HG03520 (cell line): ENCODE data around the gene UBE2O.

Experiments used
- ATAC-seq: cut with Tn5 transposase; IDR thresholded peaks from one replicate; pipeline ENCODE4 v1.9.1; 2021; ENCODE audit warnings: mild to moderate bottlenecking, moderate library complexity; ENCODE audit not compliant: unreplicated experiment

UBE2O gene

GRCh38 chr17:76442341-76443338 is 10.3 kb downstream of the UBE2O start:
- no peak for ATAC-seq

- no peak for ATAC-seq
These were observed 11.1 kb downstream of the UBE2O start for GRCh38 chr17:76441686-76442340.

- ATAC-seq = no peak
These were observed 12.1 kb downstream of the UBE2O start for GRCh38 chr17:76440751-76441362.

DNA sequence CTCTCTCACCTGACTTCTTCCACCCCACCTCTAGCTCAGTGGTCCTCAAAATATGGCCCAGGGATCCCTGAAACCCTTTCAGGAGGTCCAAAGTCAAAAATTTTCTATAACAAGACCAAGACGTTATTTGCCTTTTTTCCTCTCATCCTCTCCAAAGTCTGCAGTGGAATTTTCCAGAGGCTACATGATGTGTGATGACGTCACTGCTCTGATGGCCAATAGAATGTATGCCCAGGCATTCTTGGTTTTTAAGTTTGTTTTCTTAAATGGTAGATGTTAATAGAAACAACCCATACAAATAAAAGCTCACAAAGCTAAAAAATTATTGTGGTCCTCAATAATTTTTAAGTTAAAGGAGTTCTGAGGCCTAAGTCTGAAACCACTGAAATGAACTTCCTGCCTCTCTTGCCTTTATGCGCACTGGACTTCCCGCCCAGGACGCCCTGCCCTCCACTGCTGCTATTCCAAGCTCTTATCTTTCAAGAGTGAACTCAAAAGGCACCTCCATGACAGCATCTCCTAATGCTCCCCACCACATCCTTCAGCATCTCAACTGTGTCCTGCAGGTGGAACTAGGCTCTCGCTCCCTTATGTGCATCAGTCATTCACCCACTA is 13.5 kb downstream of the UBE2O start:
- ATAC-seq = no peak

DNA sequence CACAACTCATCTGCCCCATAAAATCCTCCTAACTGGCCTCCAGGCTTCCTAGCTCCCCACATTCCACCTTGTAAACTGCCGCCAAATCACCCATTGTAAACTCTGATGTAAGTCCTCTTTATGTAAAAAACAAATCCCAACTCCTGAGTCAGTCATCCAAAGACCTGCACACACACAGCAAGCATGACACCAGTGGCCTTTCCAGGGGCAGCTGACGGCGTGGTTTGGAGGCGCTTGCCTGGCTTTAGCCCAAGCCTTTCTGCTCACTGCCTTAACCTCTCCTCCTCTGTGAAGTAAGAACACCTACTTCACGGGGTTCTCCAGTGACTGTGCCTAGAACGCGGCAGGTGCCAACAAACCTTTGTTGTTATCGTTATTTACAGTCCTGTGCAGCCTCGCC is 14.0 kb downstream of the UBE2O start:
- no peak for ATAC-seq

DNA sequence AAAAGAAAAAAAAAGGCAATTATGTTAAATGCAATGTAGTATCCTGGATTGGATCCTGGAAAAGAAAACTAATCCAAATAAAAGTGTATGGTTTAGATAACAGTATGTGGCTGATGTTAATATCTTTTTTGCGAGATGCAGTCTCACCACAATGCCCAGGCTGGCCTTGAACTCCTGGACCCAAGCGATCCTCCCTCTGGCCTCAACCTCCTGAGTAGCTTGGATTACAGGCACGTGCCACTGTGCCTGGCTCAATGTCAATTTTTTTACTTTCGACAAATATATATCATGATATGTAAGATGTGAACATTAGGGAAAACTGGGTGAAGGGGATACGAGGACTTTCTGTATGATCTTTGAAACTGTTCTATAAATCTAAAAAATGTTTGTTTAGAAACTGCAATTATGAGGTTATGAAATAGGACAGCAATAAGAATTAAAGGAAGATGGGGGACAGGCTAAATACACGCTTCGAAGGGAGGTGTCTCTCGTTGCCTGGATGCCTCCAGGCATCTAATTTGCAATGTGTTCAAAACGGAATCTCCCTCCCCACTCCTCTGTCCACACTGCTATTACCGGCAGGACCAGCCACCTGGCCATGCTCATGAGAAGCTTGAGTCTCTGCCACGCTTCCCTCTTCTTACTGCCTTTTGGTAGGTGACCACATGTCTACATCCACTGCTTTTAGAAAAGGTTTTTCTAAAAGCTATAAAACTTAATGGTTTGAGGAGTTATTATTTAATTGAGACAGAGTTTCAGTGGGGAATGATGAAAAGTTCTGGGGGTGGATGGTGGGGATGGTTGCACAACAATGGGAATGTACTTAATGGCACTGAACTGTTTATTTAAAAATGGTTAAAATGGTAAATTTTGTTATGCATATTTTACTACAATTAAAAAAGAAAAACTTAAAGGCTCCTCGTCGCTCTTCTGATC is 15.2 kb downstream of the UBE2O start:
- no peak for ATAC-seq

- ATAC-seq = no peak
These were observed 17.2 kb downstream of the UBE2O start for GRCh38 chr17:76435751-76436150.

- no peak for ATAC-seq
These were observed 18.1 kb downstream of the UBE2O start for GRCh38 chr17:76434870-76435269.

GRCh38 chr17:76433693-76434092 is 19.3 kb downstream of the UBE2O start:
- no peak for ATAC-seq

GRCh38 chr17:76432712-76433336 is 20.1 kb downstream of the UBE2O start:
- no peak for ATAC-seq

DNA sequence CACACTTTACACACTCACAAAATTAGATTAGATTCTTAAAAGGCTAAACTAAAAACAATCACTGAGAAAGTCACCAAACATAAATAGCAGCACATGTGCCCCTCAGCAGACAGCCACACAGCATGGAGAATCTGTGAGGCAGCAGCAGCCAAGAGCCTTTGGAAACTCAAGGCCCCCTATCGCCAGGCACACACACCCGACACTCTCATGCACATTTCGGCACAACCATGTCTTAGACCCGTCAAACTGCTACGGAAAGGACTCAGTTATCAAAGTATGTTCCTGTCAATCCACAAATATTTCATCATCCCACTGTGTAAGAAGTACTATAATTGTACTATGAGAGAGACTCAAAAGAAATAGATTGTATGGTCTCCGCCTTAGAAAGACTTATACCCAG is 20.9 kb downstream of the UBE2O start:
- ATAC-seq = no peak

DNA sequence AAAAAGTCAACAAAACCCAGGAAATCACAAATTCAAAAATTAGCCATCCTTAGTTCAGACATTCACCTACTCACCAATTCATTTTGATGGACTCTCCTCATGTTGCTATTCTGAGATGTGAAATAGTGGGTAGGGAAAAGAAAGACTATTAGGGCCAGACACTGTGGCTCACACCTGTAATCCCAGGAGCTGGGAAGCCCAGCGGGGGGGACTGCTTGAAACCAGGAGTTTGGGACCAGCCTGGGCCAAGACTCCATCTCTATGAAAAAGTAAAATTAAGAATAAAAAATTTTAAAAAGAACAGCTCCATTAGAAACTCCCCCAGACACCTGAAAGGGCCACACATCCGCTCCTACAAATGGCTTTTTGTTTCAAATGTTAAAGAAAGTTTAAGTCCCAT is 21.4 kb downstream of the UBE2O start:
- no peak for ATAC-seq

DNA sequence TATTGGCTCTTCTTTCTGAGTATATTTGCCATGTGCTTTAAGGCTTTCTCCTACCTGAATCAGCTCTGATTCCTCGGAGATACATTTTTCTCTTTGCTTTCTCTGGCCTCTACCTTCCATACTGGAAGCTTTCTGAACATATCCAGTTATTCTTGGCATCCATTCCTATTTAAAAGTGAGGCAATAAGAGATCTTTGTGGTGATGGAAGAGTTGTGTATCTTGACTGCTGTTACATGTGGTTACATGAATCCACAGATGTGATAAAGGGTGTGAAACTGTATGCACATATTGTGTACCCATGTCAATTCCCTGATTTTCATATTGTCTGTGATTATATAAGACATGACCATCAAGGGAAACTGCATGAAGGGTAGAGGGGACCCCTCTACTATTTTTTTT is 24.4 kb downstream of the UBE2O start:
- ATAC-seq = no peak

DNA sequence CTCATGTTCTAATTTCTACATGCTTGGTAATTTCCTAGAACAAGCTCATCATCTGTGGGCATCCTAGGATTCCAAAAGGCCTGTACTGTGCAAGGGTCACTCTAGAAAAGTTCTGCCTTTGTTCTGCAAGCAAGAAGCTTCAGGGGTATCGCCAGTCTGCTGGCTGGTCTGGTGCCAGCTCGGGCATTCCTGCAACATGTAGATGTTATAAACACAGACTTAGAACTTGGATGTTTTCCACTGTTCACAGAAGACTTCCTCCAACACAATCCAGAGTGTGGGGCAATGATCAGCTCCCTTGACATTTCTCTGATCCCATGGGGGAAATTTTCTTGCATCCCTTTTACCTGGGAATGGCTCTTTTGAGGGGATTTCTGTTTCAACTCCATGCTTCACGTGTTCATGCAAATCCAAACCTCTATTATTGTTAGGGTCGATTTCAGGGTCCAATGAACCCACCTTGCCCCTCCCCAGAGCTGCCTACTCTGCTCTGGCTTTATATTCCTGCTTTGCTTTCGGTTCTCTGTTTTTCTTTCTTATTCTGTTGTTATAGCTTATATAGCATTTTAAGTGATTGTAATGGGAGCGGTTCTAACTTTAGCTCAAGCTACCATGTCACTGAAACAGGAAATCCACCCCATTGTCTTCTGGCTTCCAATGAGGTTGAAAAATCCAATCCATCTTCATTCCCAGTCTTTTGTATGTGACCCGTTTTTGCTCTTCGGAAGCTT is 25.3 kb downstream of the UBE2O start:
- no peak for ATAC-seq

- ATAC-seq = no peak
These were observed 26.1 kb downstream of the UBE2O start for GRCh38 chr17:76426853-76427252.

DNA sequence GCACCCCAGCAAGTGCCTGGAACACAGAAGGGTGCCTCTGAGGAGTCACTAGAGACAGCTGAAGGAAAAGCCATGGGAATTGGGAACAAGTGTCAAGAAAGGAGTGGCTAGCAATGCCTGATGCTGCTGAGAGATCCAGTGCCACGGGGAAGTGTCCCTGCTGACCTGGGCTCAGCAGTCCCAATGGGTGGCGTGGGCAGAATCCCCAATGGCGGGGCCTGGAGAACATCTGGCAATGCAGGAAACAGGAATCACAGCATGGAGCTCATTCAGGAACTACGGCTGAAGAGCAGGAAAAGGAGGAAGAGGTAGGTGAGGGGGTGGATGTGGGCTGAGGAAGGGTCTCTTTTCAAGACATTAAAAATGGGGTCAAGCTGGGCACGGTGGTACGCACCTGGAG is 30.1 kb downstream of the UBE2O start:
- no peak for ATAC-seq

- no peak for ATAC-seq
These were observed 30.5 kb downstream of the UBE2O start for GRCh38 chr17:76422406-76422805.

DNA sequence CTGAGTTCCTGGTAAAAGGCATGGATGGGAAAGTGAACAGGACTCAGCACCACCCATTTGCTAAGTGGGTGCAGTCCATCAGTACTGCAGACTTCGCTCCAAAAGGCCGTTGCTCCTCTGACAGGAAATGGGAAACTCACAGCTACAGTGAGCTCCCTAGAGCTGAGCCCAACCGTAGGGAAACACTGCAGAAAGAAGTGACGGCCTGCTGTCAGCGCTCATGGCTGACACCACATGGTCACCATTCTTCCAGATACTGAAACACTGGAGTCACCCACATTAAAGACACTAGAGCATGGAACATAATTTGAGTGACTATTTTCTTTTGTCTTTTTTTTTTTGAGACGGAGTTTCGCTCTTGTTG is 31.9 kb downstream of the UBE2O start:
- ATAC-seq = no peak

DNA sequence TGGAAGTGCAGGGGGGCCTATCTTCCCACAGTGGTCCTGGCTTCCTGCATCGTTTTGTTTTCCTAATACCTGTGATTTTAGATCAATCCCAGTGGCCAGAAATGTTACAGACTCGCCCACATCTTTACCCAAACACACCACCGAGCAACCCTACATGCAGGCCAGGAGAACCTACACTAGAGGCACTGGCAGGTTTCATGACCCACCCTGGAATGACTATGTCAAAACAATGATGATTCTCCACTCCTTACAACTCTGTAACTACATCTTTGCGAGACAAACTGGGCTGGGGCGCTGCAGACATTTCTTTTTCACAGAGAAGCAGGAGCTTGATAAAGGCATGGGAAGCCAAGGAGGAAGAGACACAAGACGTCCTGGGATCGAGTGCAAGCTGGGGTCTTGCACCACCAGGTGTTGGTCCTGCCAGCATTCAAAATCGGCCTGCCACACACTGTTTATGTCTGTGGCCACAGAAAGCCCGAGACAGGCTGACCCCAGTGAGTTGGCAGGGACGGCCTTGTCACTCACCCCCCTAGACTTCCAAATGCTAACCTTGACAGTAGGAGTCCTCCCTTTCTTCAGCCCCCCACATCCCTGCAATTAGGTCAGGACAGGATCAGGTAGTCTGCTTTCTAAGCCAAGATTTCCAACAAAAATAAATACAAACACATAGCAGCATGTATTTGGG is 32.5 kb downstream of the UBE2O start:
- ATAC-seq = no peak
